Mucosa of stomach (tissue), 1 donor: ENCODE measurements around the gene PSMD5.
A peak's percentile ranks its signal among the peaks of the same experiment; 100 is the strongest.

ENCODE experiments used
- H3K27me3 ChIP-seq: one replicate; pipeline ENCODE4 v1.7.0; 2013; ENCODE audit warnings: mild to moderate bottlenecking, low read length; ENCODE audit not compliant: control insufficient read depth, insufficient read depth
- H3K36me3 ChIP-seq: one replicate; pipeline ENCODE4 v1.7.0; 2013; ENCODE audit warnings: low read length; ENCODE audit not compliant: control insufficient read depth, insufficient read depth
- H3K4me1 ChIP-seq: one replicate; pipeline ENCODE4 v1.7.0; 2013; ENCODE audit warnings: mild to moderate bottlenecking, low read length; ENCODE audit not compliant: control insufficient read depth, insufficient read depth
- H3K4me3 ChIP-seq: one replicate; pipeline ENCODE4 v1.7.0; 2013; ENCODE audit warnings: low read length
- H3K9ac ChIP-seq: one replicate; pipeline ENCODE4 v1.7.0; 2013; ENCODE audit warnings: mild to moderate bottlenecking, low read length, moderate library complexity
- H3K9me3 ChIP-seq: one replicate; pipeline ENCODE4 v1.7.0; 2013; ENCODE audit warnings: mild to moderate bottlenecking, low read length, moderate library complexity; ENCODE audit not compliant: control insufficient read depth
- donor health status: Pancreatic carcinoma.

PSMD5 gene

DNA sequence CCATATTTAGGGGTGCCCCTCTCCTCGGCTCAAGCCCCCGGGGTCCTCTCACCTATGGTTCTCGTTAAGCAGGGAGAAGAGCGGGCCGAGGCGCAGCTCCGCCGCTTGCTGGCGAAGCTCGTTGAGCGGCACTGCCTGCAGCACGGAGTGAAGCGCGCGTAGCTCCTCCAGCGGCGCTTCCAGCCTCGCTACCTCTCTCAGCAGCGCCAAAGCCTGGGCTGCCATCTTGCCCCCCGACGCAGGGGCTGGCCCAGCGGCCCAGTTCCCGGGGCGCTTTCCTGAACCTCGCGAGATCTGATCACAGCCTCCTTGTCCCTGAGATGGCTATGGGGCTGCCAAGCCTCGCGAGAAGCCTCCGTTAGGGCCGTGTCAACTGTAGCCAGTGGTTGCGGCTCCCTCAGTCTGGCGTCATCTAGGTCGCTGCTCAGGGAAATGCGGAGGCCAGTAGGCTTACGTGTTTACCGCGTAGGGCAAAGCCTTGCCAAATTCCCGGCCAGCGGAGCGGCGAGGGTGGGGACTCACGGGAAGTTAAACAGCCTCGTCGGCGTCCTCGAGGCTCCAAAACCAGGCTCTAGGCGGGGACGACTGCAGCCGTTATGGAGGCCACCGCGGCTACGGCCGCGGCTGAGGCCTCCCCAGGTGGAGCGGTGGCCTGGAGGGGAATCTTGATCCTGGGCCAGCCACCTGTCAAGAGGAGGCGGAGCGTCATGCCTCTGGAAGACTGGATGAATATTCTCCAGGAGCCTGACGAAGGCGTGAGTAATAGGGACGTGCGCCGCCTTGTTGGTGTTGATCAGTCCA, at the start of gene PSMD5:
PSMD5 (minus strand) TSS at position 238 of the 801 bp plus-strand sequence; CDS start at position 225, 13 bp downstream.
- H3K4me1 ChIP-seq: peaks cover 11% of the 10 kb centered on the region

GRCh38 chr9:120891884-120892747, 49.4 kb upstream of the PSMD5 start:
- no peak overlapping the region for H3K9ac ChIP-seq
- no peaks in the 10 kb centered on the region for H3K9me3 ChIP-seq
- H3K4me1 ChIP-seq: peaks cover 7% of the 10 kb centered on the region
- no peak overlapping the region for H3K4me3 ChIP-seq
- H3K27me3 ChIP-seq: peaks cover 10% of the 10 kb centered on the region
- no peaks in the 10 kb centered on the region for H3K36me3 ChIP-seq

More for the DNA sequence above, at the start of gene PSMD5:
- H3K4me3 ChIP-seq: peak within 1 kb of the TSS; percentile 86
- H3K9me3 ChIP-seq: no peaks in the 10 kb centered on the region
- no peaks in the 10 kb centered on the region for H3K27me3 ChIP-seq
- peak within 1 kb of the TSS; percentile 92 for H3K9ac ChIP-seq
- H3K36me3 ChIP-seq: no peaks in the 10 kb centered on the region

GRCh38 chr9:120891245-120891883, 48.6 kb upstream of the PSMD5 start:
- no peaks in the 10 kb centered on the region for H3K9me3 ChIP-seq
- H3K4me1 ChIP-seq: peaks cover 7% of the 10 kb centered on the region
- H3K27me3 ChIP-seq: peaks cover 10% of the 10 kb centered on the region
- no peak overlapping the region for H3K4me3 ChIP-seq
- H3K36me3 ChIP-seq: no peaks in the 10 kb centered on the region
- no peak overlapping the region for H3K9ac ChIP-seq

DNA sequence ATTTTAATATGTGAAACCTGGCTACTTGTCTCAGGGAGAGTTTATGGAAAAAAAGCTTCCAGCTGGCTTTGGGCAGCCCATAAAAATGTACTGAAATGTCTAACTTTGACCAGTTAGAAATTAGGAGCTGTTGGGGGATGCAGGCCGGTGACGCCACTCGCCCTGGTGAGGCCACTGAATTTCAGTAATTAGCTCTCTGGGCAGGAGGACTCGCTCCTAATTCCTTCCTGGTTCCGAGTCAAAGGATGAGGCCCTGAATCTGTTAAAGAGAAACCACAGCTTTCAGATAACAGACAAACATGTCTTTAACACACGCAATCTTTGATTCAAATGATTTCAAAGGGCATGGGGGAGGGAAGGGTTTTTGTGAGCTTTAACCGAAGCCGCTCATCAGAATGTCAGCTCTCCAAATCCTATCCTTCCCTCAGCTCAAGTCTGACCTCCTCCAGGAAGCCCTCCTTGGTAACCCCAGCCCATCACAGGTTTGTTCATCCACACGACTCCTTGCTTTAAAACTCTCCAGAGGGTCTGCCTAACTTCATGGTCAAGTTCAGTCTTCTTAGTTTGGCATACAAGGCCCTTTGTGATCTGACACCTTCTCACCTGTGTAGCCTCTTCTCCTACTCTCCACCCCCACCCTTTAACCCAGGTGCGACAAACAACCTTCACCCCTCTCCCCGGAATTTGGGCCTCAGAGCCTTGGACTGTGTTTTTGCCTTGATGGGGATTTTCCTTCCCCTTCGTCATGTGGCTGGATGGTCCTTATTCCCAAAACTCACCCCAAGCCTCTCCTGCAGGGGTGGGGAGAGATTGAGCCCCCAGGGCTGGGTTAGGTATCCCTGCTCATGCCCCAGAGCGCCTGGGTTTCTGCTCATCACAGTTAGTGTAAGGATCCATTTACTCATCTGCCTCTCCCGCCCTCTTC, 47.9 kb upstream of the PSMD5 start:
- Histone ChIP-seq H3K9ac (no peak overlapping the region), H3K4me3 (no peak overlapping the region), H3K36me3 (no peaks in the 10 kb centered on the region), H3K27me3 (peaks cover 10% of the 10 kb centered on the region), H3K9me3 (no peaks in the 10 kb centered on the region), H3K4me1 (peaks cover 7% of the 10 kb centered on the region)

- no peak overlapping the region for H3K4me3 ChIP-seq
- H3K4me1 ChIP-seq: peaks cover 3% of the 10 kb centered on the region
- peaks cover 6% of the 10 kb centered on the region for H3K27me3 ChIP-seq
- no peaks in the 10 kb centered on the region for H3K9me3 ChIP-seq
- H3K9ac ChIP-seq: no peak overlapping the region
- no peaks in the 10 kb centered on the region for H3K36me3 ChIP-seq
Observed at GRCh38 chr9:120889606-120890271, 47.0 kb upstream of the PSMD5 start.

GRCh38 chr9:120888626-120889025, 45.9 kb upstream of the PSMD5 start:
- peaks cover 4% of the 10 kb centered on the region for H3K27me3 ChIP-seq
- no peak overlapping the region for H3K4me3 ChIP-seq
- H3K9ac ChIP-seq: no peak overlapping the region
- H3K9me3 ChIP-seq: no peaks in the 10 kb centered on the region
- H3K36me3 ChIP-seq: no peaks in the 10 kb centered on the region
- H3K4me1 ChIP-seq: no peaks in the 10 kb centered on the region

DNA sequence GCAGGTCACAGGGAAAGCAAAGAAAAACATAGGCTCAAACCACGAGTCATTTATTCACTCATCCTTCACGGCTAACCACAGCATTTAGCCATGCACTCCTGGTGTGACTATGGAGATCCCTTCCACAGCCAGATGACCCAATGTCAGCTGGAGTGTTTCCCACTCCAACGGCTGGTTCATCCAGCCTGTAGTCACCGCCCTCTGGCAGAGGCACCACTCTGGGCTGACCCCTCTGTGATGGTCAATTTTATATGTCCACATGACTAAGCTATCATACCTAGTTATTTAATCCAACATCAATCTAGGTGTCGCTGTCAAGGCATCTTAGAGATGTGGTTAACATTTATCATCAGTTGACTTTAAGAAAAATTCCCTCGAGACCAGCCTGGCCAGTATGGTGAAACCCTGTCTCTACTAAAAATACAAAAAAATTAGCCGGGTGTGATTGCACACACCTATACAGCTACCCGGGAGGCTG, 43.8 kb upstream of the PSMD5 start:
- Histone ChIP-seq H3K9me3 (no peaks in the 10 kb centered on the region), H3K27me3 (peaks cover 4% of the 10 kb centered on the region), H3K4me3 (no peak overlapping the region), H3K36me3 (no peaks in the 10 kb centered on the region), H3K9ac (no peak overlapping the region), H3K4me1 (no peaks in the 10 kb centered on the region)

DNA sequence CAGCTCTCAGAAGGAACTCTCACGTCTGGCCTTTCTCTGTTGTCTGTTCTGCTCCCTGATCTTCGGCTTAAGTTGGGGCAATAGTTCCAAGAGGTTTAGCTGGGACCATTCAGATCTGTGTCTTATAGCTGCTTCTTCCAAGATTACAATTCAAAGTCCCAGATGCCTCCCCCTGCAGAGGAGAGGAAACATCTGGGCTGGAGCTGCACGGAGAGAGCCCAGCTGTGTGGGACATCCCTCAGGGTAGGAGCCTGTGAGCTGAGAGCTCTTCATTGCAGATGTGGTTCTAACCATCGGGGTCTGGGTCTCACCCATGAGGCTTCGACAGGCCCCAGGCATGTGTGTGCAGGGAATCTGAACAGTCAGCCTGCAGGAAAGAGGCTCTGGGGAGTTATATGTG, 43.2 kb upstream of the PSMD5 start:
- no peaks in the 10 kb centered on the region for H3K4me1 ChIP-seq
- H3K9me3 ChIP-seq: no peaks in the 10 kb centered on the region
- H3K27me3 ChIP-seq: peaks cover 4% of the 10 kb centered on the region
- H3K4me3 ChIP-seq: no peak overlapping the region
- no peaks in the 10 kb centered on the region for H3K36me3 ChIP-seq
- H3K9ac ChIP-seq: no peak overlapping the region

- H3K4me3 ChIP-seq: no peak overlapping the region
- H3K9ac ChIP-seq: no peak overlapping the region
- no peaks in the 10 kb centered on the region for H3K9me3 ChIP-seq
- H3K4me1 ChIP-seq: no peaks in the 10 kb centered on the region
- peaks cover 4% of the 10 kb centered on the region for H3K27me3 ChIP-seq
- no peaks in the 10 kb centered on the region for H3K36me3 ChIP-seq
Observed at GRCh38 chr9:120885457-120885856, 42.7 kb upstream of the PSMD5 start.

DNA sequence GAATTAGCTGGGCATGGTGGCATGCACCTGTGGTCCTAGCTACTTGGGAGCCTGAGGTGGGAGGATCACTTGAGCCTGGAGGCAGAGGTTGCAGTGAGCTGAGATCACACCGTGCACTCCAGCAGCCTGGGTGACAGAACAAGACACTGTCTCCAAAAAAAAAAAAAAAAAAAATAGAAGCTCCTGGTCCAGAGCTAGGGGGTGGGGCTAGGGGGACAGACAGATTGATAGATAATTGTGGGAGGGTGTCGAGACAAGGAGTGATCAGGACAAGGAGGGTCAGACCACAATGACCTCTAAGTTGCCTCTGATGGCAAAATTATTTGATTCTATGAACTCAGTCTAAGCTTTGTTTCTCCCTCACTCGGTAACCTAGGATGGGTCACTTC, 40.9 kb upstream of the PSMD5 start:
- Histone ChIP-seq H3K27me3 (peaks cover 1% of the 10 kb centered on the region), H3K4me3 (no peak overlapping the region), H3K36me3 (no peaks in the 10 kb centered on the region), H3K9me3 (no peaks in the 10 kb centered on the region), H3K9ac (no peak overlapping the region), H3K4me1 (no peaks in the 10 kb centered on the region)
